22Rv1 (cell line): ENCODE results near the gene CREB5.
A peak's percentile ranks its signal among the peaks of the same experiment; 100 is the strongest.

ENCODE experiments used
- H3K27ac ChIP-seq: fragments of 450-650 bp; 2 replicates; pipeline ENCODE4 v1.5.1; 2017
- ZFX ChIP-seq: fragments of 450-650 bp; IDR thresholded peaks from 2 replicates; pipeline ENCODE4 v1.6.1; 2017; ENCODE audit warnings: antibody characterized with exemption, borderline replicate concordance
- TF ChIP-seq, protein P1 (sequence below): fragments of 450-650 bp; IDR thresholded peaks from 2 replicates; pipeline ENCODE4 v1.5.1; 2017; ENCODE audit warnings: mild to moderate bottlenecking

CREB5 gene

DNA sequence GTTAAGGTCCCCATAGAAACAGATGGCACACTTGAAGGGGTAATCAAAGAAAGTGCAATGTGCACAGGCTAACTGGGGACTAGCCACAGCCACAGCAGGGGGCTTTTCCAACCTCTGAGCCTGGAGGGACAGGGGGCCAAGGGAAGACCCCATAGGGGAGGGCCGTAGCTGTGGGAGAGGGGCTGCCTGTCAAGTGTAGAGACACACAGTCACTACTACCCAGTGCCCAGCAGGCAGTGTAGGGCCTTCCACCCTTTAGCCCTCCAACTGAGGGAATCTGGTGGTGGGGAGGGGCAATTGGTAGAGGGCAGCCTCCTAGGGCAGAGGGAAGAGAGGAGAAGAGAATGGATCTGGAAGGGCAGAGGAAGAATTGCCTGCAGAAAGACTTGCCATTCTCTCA is 54.6 kb downstream of the CREB5 start:
- no peak overlapping the region for H3K27ac ChIP-seq
- TF ChIP-seq, protein P1, sequence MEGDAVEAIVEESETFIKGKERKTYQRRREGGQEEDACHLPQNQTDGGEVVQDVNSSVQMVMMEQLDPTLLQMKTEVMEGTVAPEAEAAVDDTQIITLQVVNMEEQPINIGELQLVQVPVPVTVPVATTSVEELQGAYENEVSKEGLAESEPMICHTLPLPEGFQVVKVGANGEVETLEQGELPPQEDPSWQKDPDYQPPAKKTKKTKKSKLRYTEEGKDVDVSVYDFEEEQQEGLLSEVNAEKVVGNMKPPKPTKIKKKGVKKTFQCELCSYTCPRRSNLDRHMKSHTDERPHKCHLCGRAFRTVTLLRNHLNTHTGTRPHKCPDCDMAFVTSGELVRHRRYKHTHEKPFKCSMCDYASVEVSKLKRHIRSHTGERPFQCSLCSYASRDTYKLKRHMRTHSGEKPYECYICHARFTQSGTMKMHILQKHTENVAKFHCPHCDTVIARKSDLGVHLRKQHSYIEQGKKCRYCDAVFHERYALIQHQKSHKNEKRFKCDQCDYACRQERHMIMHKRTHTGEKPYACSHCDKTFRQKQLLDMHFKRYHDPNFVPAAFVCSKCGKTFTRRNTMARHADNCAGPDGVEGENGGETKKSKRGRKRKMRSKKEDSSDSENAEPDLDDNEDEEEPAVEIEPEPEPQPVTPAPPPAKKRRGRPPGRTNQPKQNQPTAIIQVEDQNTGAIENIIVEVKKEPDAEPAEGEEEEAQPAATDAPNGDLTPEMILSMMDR = no peak
- no peak for TF ChIP-seq ZFX

DNA sequence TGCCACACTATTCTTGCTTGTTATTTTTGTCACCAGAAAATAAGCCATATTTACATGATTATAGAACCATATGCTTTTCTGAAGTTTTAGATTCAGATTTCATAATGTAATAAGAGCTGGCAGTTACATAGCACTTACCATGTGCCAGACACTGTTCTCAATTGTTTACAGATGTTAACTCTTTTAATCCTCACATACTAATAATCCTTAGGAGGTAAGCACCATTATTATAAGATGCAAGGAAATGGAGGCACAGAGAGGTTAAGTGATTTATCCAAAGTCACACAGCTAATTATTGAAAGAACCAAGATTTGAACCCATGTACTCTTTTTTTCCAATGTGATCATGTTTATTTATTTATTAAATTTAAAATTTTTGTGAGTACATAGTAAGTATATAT is 57.2 kb downstream of the CREB5 start:
- no peak overlapping the region for H3K27ac ChIP-seq
- TF ChIP-seq, protein P1 = no peak
- no peak for TF ChIP-seq ZFX

DNA sequence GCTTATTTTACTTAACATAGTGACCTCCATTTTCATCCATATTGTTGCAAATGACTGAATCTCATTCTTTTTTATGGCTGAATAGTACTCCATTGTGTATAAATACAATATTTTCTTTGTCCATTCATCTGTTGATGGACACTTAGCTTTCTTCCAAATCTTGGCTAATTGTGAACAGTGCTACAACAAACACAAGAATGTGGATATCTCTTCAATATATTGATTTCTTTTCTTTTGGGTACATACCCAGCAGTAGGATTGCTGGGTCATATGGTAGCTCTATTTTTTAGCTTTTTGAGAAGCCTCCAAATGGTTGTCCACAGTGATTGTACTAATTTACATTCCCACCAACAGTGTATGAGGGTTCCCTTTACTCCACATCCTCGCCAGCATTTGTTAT is 58.0 kb downstream of the CREB5 start:
- no peak overlapping the region for H3K27ac ChIP-seq
- TF ChIP-seq ZFX = no peak
- TF ChIP-seq, protein P1 = no peak

DNA sequence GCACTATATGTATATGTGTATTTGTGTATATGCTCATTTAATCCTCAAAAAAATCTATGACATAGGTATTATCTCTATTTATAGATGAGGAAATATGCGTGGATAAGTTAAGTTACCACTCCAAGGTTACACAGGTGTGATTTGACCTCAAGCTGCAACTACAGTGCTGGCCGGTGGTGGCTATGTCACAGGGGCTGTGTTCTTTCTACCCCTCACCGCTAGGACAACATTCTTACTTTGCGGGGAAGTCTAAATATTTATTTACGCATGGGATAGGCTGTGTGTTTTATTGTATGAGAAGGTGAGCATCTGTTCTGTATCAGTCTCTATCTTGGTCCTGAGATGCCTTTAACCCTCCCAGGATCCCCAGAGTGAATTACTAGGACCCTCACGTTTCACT is 60.0 kb downstream of the CREB5 start:
- TF ChIP-seq, protein P1 = 0 out of 2 replicates have a peak, but pooled peaks have one; percentile 7
- TF ChIP-seq ZFX = no peak
- H3K27ac ChIP-seq = no peak overlapping the region

DNA sequence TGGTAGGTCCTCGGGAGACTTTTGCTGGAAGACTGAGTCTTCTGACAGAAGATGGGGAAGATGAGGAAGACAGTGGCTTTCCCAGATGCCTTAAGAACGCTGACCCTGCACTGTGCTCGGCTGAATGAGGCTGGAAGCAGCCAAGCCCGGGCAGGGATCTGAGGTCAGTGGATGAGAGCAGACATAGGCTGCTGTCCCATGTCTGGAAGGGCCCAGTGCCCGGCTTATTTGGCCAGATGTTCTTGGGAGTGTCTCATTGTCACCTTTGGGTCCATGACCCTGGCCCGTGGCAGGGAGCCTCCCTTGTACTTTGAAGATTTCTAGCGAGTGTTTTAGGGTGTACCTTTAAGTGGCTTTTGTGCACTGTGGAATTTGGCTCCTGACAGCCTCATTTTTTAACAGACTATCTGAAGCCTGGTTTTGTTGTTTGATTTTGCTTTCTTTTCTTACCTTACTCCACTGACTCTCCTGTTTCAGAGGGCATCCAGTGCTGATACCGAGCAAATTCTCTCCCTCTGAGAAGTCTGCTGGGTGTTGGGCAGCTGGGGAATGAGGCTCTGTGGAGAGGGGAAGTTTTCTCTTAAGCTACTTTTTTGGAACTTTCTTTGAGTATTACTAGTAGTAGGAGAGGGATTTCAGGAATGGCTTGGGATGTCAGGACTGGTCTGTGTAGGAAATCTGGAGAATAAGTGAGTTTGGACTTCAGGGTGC is 61.4 kb downstream of the CREB5 start:
- TF ChIP-seq, protein P1 = no peak
- no peak for TF ChIP-seq ZFX
- H3K27ac ChIP-seq = no peak overlapping the region

DNA sequence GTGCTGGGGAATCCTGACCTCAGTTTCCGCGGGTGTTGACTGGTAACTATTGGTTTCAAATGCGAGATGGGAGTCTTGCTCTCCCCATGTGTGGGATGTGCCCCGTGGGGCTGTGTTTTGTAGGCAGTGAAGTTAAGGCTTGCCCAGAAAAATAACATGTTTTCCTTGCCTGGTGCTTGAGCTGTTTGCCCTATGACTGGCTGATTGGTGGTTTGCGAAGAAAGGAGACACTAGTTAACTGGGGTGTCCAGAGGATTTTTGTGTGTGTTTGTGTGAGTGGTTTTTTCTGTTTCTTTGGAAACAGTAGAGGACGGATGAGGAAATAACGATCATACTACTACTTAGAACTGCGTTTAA is 61.9 kb downstream of the CREB5 start:
- H3K27ac ChIP-seq = no peak overlapping the region
- TF ChIP-seq, protein P1 = no peak
- TF ChIP-seq ZFX = no peak

DNA sequence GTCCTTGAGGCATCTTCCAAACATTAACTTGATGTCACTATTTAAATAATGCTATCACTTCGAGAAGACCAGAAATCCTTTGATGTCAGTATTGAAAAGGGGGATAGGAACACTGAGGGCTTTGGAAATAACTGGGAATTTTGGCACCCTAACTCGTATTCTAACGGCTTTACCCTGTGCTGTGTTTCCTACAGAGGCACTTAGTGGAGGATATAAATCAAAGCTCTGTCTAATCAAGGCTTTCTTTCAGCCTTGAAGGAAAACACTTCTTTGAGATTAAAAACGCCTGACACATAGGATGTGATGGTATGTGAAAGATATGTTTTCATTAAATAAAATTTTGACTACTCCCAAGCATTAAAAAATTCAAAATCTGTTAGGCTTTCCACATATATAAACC is 62.3 kb downstream of the CREB5 start:
- TF ChIP-seq, protein P1 = no peak
- no peak for TF ChIP-seq ZFX
- H3K27ac ChIP-seq = no peak overlapping the region
